ENCODE results near the gene CCT3.

Gene CCT3

DNA sequence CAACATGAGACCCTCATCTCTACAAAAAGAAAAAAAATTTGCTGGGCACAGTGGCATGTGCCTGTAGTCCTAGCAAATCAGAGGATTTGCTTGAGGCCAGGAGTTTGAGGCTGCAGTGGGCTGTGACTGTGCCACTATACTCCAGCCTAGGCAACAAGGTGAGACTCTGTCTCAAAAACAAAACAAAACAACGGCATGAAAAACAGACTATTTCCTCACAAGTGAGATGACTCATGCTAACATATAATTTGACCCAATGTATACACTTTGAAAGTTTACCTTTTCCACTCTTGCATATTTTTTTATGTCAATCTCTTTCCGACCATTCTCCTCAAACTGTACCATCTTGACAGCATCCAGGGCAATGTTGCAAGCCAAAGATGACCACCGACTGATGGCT is 17.5 kb downstream of the CCT3 start:
- DNase-seq (ENCODE audit: low read depth), result no peak

DNA sequence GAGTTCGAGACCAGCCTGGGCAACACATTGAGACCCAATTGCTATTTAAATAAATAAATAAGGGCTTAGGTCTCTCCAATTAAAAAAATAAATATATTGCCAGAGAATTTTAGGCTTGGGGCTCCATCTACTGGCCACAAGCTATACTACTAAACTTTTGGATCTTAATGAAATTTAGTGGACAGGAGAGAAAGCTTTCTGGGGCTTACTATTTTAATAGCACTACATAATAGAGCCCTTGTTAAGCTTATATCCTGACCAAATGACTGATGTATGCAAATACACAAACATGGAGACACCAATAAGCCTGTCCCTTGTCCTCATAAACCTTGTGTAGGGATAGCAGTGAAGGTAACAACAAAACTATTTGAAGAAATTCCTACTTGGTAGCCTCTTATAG is 18.4 kb downstream of the CCT3 start:
- no peak for DNase-seq (ENCODE audit: low read depth)

DNA sequence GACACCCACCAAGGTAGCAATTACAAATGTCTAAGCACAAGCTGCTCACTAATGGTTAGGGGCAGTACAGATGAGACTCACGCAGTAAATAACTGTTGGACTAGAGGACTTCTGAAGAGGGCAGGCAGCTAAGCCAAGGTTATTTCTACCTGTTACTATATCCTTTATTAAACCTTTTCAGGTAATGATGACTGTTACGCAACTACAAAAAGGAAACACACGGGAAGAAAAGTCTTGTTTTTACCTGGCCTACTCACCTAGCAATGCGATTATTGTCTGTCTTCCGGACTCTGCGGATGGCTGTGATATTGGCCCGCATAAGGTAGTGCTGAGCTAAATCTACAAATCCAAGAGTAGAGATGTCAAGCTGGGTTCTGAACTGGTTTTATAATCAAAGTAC is 21.2 kb downstream of the CCT3 start:
- no peak for DNase-seq (ENCODE audit: low read depth)

DNA sequence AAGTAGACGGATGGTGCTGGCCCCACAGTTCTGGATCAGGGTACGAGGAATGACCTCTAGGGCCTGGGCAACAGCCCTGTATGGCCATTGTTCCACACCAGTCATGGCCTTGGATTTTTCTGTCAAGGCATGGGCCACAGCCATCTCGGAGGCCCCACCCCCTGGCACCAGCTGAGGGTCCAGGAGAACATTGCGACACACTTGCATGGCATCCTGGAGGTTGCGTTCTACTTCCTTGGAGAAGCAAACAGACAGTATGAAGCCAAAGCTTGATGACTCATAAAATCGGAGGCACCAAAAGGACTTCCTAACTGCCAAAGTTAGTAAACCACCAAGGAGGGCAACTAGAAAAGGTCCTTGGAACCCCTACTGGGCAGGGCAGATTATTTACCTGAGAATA is 27.1 kb downstream of the CCT3 start:
- no peak for DNase-seq (ENCODE audit: low read depth)

DNA sequence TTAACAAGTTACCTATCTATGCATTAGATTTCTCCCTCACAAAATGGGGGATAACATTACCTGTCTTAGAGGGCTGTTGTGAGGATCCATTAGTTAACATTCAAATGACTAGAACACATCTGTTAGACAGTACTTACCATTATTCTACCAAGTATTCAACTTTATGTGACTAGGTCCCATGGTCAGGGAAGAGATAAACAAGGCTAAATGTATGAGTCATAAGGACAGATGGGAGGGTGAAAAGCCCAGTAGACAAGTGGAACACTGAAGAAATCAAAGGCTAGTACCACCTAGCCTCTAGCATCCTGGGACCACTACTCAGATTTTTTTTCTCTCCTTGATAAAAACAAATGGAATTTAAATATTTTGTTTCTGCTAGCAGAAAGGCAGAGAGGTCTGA is 30.0 kb downstream of the CCT3 start:
- DNase-seq (ENCODE audit: low read depth), result no peak

DNA sequence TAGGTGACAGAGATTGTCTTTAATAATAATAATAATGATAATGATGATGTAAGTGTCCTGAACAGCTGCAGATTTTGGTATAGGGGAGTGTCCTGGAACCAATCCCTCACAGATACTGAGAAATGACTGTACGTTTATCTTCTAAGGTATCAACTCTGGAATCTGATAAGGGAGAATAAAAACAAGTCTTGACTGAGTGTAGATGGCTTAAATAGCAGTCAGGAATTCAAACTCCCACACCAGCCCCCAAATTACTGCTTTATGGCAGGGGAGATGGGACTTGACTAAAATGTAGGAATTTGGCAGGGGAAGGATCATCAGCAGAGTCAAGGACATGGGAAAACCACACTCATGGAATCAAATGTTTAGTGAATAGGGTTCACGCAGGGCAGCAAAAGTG is 32.9 kb downstream of the CCT3 start:
- no peak for DNase-seq (ENCODE audit: low read depth)

DNA sequence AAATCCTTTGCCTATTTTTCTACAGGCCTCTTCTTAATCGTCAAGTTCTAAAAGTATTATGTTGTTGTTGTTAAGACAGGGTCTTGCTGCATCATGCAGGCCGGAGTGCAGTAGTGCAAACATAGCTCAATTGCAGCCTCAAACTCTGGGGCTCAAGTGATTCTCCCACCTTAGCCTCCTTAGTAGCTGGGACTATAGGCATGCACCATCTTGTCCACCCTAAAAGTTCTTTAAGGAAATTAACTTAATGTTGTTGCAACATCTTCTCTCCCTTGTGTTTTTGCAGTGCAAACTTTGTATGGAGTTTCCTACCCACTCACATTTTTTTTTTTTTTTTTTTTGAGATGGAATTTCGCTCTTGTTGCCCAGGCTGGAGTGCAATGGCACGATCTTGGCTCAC is 34.9 kb downstream of the CCT3 start:
- DNase-seq (ENCODE audit: low read depth), result no peak

DNA sequence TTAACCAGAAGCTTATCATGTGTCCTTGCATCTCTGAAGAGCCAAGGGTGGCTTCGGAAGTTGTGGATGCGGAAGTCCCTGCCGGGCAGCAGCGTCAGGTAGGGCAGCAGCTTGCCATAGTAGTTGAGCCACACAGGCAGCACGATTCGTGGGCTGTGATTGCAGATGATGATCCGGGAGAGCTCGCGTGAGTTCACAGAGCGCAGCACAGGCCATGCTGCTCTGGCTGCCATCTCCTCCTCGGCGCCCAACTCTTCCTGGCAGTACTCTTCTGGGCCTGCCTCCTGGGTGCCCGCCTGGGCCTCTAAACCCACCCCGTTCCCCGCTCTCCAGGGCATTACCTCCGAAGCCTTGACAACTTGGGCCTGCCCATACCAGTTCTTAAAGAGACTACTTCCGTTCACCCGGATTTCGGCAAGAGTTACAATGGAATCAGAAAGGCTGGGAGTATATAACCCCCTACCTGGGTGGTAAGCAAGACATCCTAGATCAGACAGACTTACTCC is 39.2 kb downstream of the CCT3 start, which contains the start of gene VHLL:
VHLL (minus strand) TSS at position 456 of the 506 bp plus-strand sequence; CDS start at position 338, 118 bp downstream.
- DNase-seq (ENCODE audit: low read depth), result no peak

DNA sequence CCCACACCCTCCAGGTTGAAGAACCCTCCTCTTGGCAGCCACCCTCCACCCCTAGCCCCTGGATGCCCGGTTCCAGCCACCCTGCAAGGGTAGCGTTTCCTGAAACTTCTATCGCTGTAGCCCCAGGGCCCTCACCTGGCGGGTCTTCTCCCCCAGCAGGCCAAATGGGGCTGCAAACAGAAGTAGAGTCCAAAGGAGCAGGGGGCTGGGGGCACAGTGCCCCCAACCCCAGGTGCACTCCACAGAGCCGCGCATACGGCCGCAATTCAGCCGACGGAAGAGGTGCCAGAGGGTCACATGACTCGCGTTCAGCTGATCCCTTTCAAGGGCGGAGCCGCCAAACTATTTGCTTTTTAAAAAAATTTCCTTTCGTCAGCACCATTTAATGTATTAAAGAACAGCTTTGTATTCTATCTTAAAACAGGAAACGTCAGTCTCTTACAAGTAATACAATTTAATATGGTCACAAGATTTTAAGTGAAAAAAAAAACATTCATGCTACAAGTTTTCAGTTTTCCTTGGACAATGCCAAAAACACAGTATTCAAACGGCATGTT is 42.6 kb downstream of the CCT3 start, which contains the start of gene GLMP:
GLMP (minus strand) TSS at position 289 of the 557 bp plus-strand sequence; CDS start at position 255, 34 bp downstream.
- DNase-seq (ENCODE audit: low read depth), result no peak

DNA sequence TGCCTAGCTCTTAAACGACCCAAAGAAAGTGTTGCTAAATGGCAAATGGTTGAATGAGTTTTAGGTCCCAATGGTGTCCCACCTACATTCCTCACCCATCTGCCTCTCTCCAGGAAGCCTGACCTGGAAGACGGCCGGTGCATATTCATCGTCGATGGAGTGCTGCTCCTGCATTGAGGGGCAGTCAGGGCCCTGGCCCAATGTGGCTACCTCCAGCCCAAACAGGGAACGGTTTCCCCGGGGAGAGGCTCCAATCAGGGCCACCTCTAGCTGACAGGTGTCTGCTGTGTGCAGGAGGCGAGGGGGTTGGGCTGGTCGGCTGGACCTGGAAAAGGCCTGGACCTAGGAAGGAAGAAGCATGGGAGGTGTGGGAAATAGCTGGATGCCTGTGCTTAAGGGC is 44.2 kb downstream of the CCT3 start:
- no peak for DNase-seq (ENCODE audit: low read depth)

DNA sequence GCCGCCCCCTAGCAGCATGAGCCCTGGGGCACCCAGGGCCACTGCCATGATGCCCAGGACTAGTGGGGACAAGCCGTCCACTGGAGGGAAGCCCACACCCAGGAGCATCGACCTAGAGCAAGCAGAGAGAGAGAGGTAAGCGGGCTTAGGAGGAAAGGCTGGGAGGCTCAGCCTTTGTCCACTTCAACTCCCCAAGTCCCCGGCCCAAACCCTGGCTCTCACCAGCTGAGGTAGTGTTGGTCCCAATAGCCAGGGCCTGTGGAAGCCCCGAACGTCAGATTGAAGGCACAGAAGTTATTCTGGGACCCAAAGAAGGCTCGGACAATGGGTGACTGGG is 45.0 kb downstream of the CCT3 start:
- no peak for DNase-seq (ENCODE audit: low read depth)

DNA sequence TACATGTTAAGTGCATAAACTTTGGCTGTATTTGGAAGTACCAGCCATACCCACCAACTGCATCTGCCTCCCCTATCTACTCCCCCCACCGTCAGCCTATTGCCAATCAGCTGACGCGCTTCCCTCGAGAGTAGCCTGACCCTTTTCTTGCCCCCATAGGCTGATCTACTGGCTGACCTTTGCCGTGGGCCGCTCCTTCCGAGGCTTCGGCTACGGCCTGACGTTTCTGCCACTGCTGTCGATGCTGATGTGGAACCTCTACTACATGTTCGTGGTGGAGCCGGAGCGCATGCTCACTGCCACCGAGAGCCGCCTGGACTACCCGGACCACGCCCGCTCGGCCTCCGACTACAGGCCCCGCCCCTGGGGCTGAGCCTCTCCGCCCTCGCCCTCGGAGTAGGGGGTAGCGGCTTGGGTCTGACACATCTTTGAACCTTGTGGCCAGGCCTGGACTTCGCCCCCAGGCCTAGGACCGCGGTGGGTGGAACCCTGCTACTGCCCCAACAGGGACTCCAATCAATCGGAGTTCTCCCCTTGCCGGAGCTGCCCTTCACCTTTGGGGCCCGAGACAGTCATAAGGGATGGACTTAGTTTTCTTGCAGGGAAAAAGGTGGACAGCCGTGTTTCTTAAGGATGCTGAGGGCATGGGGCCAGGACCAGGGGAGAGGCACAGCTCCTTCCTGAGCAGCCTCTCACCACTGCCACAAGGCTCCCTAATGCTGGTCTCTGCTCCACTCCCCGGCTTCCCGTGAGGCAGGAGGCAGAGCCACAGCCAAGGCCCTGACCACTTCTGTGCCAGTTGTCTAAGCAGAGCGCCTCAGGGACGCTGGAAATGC is 46.6 kb downstream of the CCT3 start:
- peak; percentile 64 for DNase-seq (ENCODE audit: low read depth)

DNA sequence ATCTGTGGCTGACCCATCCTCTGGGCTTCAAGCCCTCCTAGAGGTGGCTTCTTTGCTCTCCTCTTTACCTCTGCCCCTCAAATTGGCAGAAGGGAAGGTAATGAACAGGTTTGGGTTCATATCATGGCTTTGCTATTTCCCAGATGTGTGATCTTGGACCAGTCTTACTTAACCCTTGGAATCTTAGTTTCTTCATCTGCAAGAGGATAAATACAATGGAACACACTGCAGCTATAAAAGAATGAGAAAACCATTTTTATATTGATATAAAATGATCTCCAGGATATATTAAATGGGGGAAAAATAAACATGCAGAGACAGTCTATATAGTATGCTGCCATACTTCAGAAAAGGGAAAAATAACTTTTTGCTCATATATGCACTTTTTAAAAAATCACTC is 48.2 kb downstream of the CCT3 start:
- no peak for DNase-seq (ENCODE audit: low read depth)

DNA sequence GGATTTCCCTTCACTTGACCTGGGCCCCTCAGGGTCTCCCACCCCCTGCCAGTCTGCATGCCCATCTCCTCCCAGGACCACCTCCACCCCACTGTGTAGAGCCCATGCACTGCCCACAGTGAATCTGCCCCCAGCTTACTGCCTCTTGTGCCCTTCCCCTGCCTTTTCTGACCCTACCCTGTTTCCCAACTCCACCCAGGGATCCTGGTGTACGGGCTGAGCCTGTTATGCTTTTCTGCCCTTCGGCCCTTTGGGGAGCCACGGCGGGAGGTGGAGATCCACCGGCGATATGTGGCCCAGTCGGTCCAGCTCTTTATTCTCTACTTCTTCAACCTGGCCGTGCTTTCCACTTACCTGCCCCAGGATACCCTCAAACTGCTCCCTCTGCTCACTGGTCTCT is 52.0 kb downstream of the CCT3 start:
- no peak for DNase-seq (ENCODE audit: low read depth)

DNA sequence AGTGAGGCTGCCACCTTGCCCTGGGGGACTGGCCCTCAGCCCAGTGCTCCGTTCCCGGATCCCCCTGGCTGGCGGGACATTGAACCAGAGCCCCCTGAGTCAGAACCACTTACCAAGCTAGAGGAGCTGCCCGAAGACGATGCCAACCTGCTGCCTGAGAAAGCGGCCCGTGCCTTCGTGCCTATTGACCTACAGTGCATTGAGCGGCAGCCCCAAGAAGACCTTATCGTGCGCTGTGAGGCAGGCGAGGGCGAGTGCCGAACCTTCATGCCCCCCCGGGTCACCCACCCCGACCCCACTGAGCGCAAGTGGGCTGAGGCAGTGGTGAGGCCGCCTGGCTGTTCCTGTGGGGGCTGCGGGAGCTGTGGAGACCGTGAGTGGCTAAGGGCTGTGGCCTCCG is 52.7 kb downstream of the CCT3 start:
- DNase-seq (ENCODE audit: low read depth), result no peak

DNA sequence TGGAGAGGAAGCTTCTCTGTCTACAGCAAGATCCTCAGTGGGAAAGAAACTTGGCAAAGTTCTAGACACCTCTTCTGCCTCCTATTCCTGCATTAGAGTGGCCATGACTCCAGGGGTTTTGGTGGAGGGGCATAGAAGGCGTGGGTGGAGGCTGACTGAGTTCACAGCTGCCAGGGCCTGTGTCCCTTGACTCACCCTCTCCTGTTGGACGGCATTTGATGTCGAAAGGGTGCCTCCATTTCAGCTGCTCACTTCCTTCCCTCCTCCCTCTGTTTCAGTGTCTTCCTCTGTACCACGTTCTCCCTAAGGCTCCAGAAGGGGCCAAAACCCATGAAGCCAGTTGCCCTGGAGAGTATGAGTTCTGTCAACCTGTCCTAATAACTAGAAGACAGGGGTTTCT is 53.3 kb downstream of the CCT3 start:
- DNase-seq (ENCODE audit: low read depth), result no peak

DNA sequence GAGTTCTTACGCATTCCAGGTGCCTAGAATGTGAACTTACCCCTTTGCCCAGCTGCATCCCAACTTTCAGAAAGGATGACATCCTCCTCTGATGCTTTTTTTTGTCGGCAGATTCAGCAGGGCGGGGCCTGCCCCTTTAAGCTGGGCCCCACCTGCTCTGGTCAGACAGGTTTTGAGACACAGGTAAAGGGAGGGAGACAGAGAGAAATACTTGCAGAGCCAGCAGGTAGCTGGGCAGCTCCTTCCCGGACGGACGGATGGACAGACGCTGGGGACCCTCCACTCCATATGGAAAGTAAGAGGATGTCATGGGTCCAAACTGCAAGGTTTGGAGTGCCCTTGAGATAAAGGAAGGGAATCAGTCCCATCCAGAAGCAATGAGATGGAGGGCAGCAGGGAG is 54.0 kb downstream of the CCT3 start, which contains the start of gene TMEM79:
TMEM79 (plus strand) TSS at position 214 of the 400 bp plus-strand sequence. CDS start 902 bp downstream, outside the sequence.
- no peak for DNase-seq (ENCODE audit: low read depth)

DNA sequence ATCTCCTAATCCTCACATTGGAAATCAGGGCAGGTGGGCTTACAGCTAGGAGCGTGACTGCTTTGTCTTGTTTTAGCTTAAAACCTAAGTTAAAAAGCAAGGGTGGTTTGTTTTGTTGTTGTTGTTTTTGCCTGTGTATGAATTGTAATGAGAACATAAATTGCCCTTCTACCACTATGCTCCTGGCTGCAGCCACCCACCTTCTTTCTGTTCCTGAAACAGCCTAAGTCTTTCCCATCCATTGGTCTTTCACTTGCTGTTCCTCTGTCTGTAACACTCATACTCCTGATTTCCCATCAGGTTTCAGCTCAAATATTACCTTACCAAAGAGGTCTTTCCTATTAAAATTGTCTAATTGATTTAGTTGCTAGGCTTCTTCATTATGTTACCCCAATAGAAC is 54.6 kb downstream of the CCT3 start:
- DNase-seq (ENCODE audit: low read depth), result no peak

DNA sequence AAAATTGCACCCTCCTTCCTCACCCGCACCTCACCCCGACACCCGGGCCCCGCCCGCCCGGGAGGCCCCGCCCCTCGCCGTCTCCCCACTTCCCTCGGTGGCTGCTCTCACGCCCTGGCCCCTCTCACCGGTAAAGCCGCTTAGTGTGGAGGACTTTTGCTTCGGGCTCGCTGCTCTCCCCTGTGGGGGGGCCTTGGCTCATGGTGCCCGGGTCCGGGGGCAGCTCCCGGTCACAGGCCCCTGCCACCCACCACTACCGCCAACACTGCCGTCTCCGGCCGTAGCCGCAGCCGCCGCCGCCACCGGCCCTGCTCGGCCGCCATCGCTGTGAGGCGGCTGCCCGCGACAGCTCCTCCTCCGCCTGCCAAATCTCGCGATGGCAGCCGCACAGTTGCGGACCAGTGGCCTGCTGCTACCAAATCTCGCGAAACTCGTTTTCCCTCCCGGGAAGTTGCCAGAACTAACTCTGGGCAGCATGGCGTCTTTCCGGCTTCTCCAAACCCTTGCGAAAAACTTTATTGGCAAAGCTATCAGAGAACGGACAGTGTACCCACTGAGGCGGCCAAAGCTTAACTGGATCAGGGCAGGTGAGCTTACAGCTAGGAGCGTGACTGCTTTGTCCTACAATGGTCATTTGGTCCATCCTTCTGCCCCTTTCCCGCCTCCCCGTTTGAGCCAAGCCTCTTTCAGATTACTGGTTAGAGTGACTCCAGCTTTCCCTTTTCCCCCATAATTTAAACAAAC is 55.4 kb downstream of the CCT3 start, which contains the start of gene SMG5:
SMG5 (minus strand) TSS at position 347 of the 744 bp plus-strand sequence; CDS start at position 202, 145 bp downstream.
- peak; percentile 98 for DNase-seq (ENCODE audit: low read depth)

DNA sequence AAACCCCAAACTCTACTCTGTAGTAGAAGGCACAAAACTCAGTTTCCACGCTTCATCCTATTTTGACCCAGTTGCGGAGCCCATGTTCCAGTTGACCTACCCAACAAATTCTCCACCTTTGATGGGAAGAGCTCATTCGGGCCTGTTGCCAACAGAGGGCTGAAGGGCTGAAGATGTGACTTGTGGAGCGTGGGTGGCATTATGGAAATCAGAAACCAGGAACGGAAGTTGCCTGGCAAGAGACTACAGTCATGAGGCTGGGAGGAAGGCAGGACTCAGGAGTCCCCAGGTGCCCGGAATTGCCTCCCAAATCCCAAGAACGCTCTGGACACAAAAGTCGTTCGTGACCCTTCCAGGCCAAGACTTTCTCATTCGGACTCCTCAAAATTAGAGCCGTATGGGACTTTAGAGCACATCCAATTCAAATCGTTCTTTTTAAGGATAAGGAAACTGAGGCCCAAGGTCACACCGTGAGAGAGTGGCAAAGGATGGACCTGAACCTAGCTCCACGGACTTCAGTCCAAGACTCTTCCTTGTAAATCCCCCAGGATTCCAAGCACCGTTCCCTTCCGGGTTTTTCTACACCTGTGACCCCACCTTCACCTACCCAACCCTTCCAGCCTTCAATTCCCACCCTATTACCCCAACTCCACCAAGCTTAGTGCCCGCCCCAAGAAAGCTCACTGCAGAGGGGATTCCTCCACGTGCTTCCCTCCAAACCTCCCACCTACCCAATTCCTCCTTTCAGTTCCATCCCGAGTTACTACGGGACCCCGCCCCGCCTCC is 56.2 kb downstream of the CCT3 start:
- DNase-seq (ENCODE audit: low read depth), result no peak

DNA sequence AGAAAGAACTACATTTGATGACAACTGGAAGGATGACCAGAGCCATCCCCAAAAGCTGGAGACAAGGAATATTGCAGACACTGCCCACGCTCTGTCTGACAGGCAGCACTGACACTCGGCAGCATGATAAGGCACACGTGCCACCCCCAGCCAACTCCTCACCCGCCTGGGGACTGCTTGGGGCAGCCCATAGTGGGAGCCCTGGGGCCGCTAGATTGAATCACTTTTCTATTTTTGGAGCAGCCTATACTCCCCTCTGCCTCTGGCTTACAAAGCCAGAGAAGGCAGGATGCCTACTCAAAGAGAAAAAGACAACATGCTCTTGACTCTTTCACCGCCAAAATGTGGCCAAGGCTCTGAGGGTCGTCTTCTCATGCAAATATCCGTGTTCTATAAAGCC is 56.8 kb downstream of the CCT3 start:
- no peak for DNase-seq (ENCODE audit: low read depth)

DNA sequence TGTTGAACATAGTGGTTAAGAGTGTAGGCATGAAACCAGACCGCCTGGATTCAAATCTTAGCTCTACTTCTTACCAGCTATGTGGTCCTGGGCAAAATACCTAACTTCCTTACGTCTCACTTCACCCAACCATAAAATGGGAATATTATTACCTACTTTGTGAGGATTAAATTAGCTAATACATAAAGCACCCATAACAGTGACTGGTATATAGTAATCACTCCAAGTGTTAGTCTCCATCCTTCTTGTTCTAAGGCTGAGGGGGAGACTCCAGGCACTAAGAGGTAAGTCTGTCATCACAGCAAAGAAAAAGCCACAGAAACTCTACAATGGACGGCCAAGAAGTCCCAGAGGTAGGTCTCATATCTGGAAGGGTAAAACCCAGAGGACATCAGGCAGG is 58.3 kb downstream of the CCT3 start:
- DNase-seq (ENCODE audit: low read depth), result no peak

All from GM04504 (cell line).